WTC11 (cell line): ENCODE measurements around the gene PTPRN2. TPM values are rescaled to one million over a fixed set of nuclear protein-coding genes. Genes with fewer than 3 reads are reported as not detected.

ENCODE experiments used
- ATAC-seq: fragments of 200-7000 bp; cut with Tn5 transposase; 2 replicates; pipeline ENCODE4 v1.10.0; 2021; ENCODE audit warnings: mild to moderate bottlenecking, moderate library complexity
- CTCF ChIA-PET: fragments of 300-600 bp; sonication (Branson Sonifier 250); formaldehyde crosslinking; loops from one replicate; lab custom pipeline; 2021; ENCODE audit warnings: antibody characterized with exemption; lab: Charles Lee
- POLR2A ChIA-PET: fragments of 350-600 bp; sonication (Branson Sonifier 250); formaldehyde crosslinking; loops from one replicate; lab custom pipeline; 2021; ENCODE audit warnings: antibody characterized with exemption; lab: Charles Lee
- DNase-seq: peaks from one replicate; pipeline ENCODE4 v3.0.0; 2021; ENCODE audit warnings: low spot score
- H3K27ac Mint-ChIP-seq: 2 replicates; pipeline ENCODE4 v1.8.0; 2021; ENCODE audit warnings: mixed read lengths
- H3K27me3 Mint-ChIP-seq: 2 replicates; pipeline ENCODE4 v1.8.0; 2021; ENCODE audit warnings: low read depth, mild to moderate bottlenecking, moderate library complexity, mixed read lengths
- H3K36me3 Mint-ChIP-seq: 2 replicates; pipeline ENCODE4 v1.8.0; 2021; ENCODE audit warnings: mixed read lengths
- H3K4me1 Mint-ChIP-seq: 2 replicates; pipeline ENCODE4 v1.8.0; 2022; ENCODE audit warnings: mixed read lengths
- H3K4me3 Mint-ChIP-seq: 2 replicates; pipeline ENCODE4 v1.8.0; 2021; ENCODE audit warnings: mild to moderate bottlenecking, moderate library complexity, mixed read lengths
- H3K9me3 Mint-ChIP-seq: 2 replicates; pipeline ENCODE4 v1.8.0; 2021; ENCODE audit warnings: mixed read lengths
- AR ChIP-seq: fragments of 250-450 bp; sonication (Bioruptor Pico); IDR thresholded peaks from 2 replicates; pipeline ENCODE4 v1.9.0; 2021; ENCODE audit warnings: mild to moderate bottlenecking
- ATF2 ChIP-seq: sonication (generic); formaldehyde crosslinking; IDR thresholded peaks from 2 replicates; pipeline ENCODE4 v1.8.1; 2022; ENCODE audit warnings: low read depth, missing genetic modification reagents, borderline replicate concordance
- ATF6 ChIP-seq: sonication (generic); formaldehyde crosslinking; IDR thresholded peaks from 2 replicates; pipeline ENCODE4 v1.8.1; 2023; ENCODE audit warnings: mild to moderate bottlenecking, missing genetic modification reagents
- E2F5 ChIP-seq: sonication (generic); formaldehyde crosslinking; IDR thresholded peaks from 2 replicates; pipeline ENCODE4 v1.8.1; 2022; ENCODE audit warnings: mild to moderate bottlenecking, moderate library complexity, missing genetic modification reagents
- EMX1 ChIP-seq: fragments of 250-450 bp; sonication (Bioruptor Pico); IDR thresholded peaks from 2 replicates; pipeline ENCODE4 v1.8.0; 2021; ENCODE audit warnings: mild to moderate bottlenecking
- ERG ChIP-seq: fragments of 250-450 bp; sonication (Bioruptor Pico); IDR thresholded peaks from 2 replicates; pipeline ENCODE4 v1.8.0; 2021; ENCODE audit warnings: mild to moderate bottlenecking
- FOXJ3 ChIP-seq: sonication (generic); formaldehyde crosslinking; IDR thresholded peaks from 2 replicates; pipeline ENCODE4 v1.9.0; 2021; ENCODE audit warnings: missing genetic modification reagents, mild to moderate bottlenecking, borderline replicate concordance
- HMGXB4 ChIP-seq: sonication (generic); formaldehyde crosslinking; IDR thresholded peaks from 2 replicates; pipeline ENCODE4 v1.8.1; 2023; ENCODE audit warnings: mild to moderate bottlenecking, moderate library complexity, missing genetic modification reagents
- NFE2L1 ChIP-seq: sonication (generic); formaldehyde crosslinking; IDR thresholded peaks from 2 replicates; pipeline ENCODE4 v1.8.1; 2023; ENCODE audit warnings: missing genetic modification reagents
- NFYB ChIP-seq: sonication (generic); formaldehyde crosslinking; conservative IDR thresholded peaks from 2 replicates; pipeline ENCODE4 v1.8.0; 2022; ENCODE audit warnings: low read depth, missing genetic modification reagents
- NR1H2 ChIP-seq: sonication (generic); formaldehyde crosslinking; IDR thresholded peaks from 2 replicates; pipeline ENCODE4 v1.9.0; 2021; ENCODE audit warnings: mild to moderate bottlenecking, moderate library complexity, missing genetic modification reagents
- TP53 ChIP-seq: sonication (generic); formaldehyde crosslinking; IDR thresholded peaks from 2 replicates; pipeline ENCODE4 v1.8.1; 2023; ENCODE audit warnings: mild to moderate bottlenecking, missing genetic modification reagents
- USF2 ChIP-seq: sonication (generic); formaldehyde crosslinking; IDR thresholded peaks from 2 replicates; pipeline ENCODE4 v1.8.1; 2023; ENCODE audit warnings: mild to moderate bottlenecking, missing genetic modification reagents, moderate library complexity
- ZNF416 ChIP-seq: fragments of 250-450 bp; sonication (Bioruptor Pico); IDR thresholded peaks from 2 replicates; pipeline ENCODE4 v1.9.0; 2021; ENCODE audit warnings: mild to moderate bottlenecking, inconsistent platforms
- total RNA-seq: library from RNA; stranded (reverse); gene quantifications from 3 replicates; pipeline ENCODE4 v1.2.3, GENCODE V29; 2021

The PTPRN2 gene
- total RNA-seq, 1 experiment from 2014 or later = 4.7 TPM

- TF ChIP-seq HMGXB4 (CRISPR knock-in tag) = no peak
- TF ChIP-seq ATF2 (CRISPR knock-in tag) = no peak
- TF ChIP-seq FOXJ3 (CRISPR knock-in tag) = no peak
Measured at GRCh38 chr7:157825325-157825724, 762.3 kb downstream of the PTPRN2 start (continued).

- CTCF ChIA-PET = no interaction called here
- H3K36me3 Mint-ChIP-seq = peaks cover 8% of the 10 kb centered on the region
- POLR2A ChIA-PET = no interaction called here
- H3K9me3 Mint-ChIP-seq = peaks cover 9% of the 10 kb centered on the region
- TF ChIP-seq NR1H2 (no peak), NFYB (CRISPR knock-in tag) (no peak)
- TF ChIP-seq, all 79 proteins: peak for 0
- H3K4me3 Mint-ChIP-seq = no peak overlapping the region
- H3K4me1 Mint-ChIP-seq = no peaks in the 10 kb centered on the region
- no peak overlapping the region for H3K27ac Mint-ChIP-seq
- no peaks in the 10 kb centered on the region for H3K27me3 Mint-ChIP-seq
- ATAC-seq (no peak), DNase-seq (no peak)
Measured at GRCh38 chr7:157824819-157825121, 762.9 kb downstream of the PTPRN2 start.

- Mint-ChIP-seq H3K4me1 (no peaks in the 10 kb centered on the region), H3K27me3 (no peaks in the 10 kb centered on the region), H3K27ac (no peak overlapping the region), H3K4me3 (no peak overlapping the region), H3K9me3 (peaks cover 9% of the 10 kb centered on the region), H3K36me3 (peaks cover 8% of the 10 kb centered on the region)
- DNase-seq (no peak), ATAC-seq (no peak)
- TF ChIP-seq ATF2 (CRISPR knock-in tag) = no peak
- TF ChIP-seq E2F5 (CRISPR knock-in tag) = no peak
- ChIA-PET CTCF (no interaction called here), POLR2A (no interaction called here)
Measured at GRCh38 chr7:157824011-157824818, 763.4 kb downstream of the PTPRN2 start.

GRCh38 chr7:157822688-157823031, 765.0 kb downstream of the PTPRN2 start:
- POLR2A ChIA-PET = no interaction called here
- Mint-ChIP-seq H3K4me3 (no peak overlapping the region), H3K4me1 (no peaks in the 10 kb centered on the region), H3K27me3 (no peaks in the 10 kb centered on the region), H3K36me3 (peaks cover 10% of the 10 kb centered on the region), H3K9me3 (peaks cover 12% of the 10 kb centered on the region), H3K27ac (no peak overlapping the region)
- DNase-seq (no peak), ATAC-seq (no peak)
- CTCF ChIA-PET = no interaction called here
- TF ChIP-seq AR (no peak), ERG (CRISPR knock-in tag) (no peak), ZNF416 (no peak), USF2 (CRISPR knock-in tag) (no peak), EMX1 (CRISPR knock-in tag) (no peak), TP53 (CRISPR knock-in tag) (no peak), NFE2L1 (no peak), ATF6 (no peak)
